ENCODE measurements around the gene CLSTN1. TPM values are rescaled to one million over a fixed set of nuclear protein-coding genes. Genes with fewer than 3 reads are reported as not detected.

Gene CLSTN1
- total and polyA plus RNA-seq, 2 of the 13 experiments (the other 11 are each of a cell fraction or from before 2014, with no cell fraction given): 19.7 to 29.8 TPM

- Histone ChIP-seq H3K9me3 (ENCODE audit: low read length) (no peaks in the 10 kb centered on the region), H3K9ac (ENCODE audit: insufficient read depth, low read depth, low read length) (no peak overlapping the region), H3K36me3 (replicated peaks in 1 of 2; ENCODE audit: control insufficient read depth in 1 of 2, insufficient read depth in 2 of 2, low read length in 2 of 2) (peaks cover 7 to 14% of the 10 kb centered on the region in 2 experiments; a peak in 3 of 5 replicates), H3K27me3 (ENCODE audit: control insufficient read depth in 1 of 2, insufficient read depth in 2 of 2, low read length in 2 of 2) (no peaks in the 10 kb centered on the region; a peak in 1 of 5 replicates), H3K79me2 (ENCODE audit: insufficient read depth, low read length) (no peaks in the 10 kb centered on the region), H4K20me1 (ENCODE audit: insufficient read depth, low read length) (no peaks in the 10 kb centered on the region), H3K4me1 (ENCODE audit: insufficient read depth, low read length) (peaks cover 7% of the 10 kb centered on the region), H3K4me2 (ENCODE audit: low read depth, low read length) (no peak overlapping the region), H2AFZ (ENCODE audit: low read length) (no peak overlapping the region), H3K27ac (ENCODE audit: extremely low read length, insufficient read depth, low read length) (no peak overlapping the region), H3K4me3 (replicated peaks in 1 of 3; ENCODE audit: insufficient read depth in 1 of 3, low read depth in 2 of 3, low read length in 3 of 3) (no peak overlapping the region)
- DNase-seq (ENCODE audit: low spot score): no peak
- ChIA-PET POLR2A (no interaction called here), CTCF (ENCODE audit: low intra/inter-chr PET ratio, low total read pairs) (no interaction called here)
- no peak for FAIRE-seq
- no TSS peak for BruUV-seq (replicated peaks)
- WGBS (ENCODE audit: low lambda C conversion rate): 91% methylated on average over 7 of the region's 9 CpGs
- no peak for ATAC-seq
- intact Hi-C loops (cut with micrococcal nuclease; ENCODE audit: unreplicated experiment): loop anchor here (5.0 kb wide), 1 partner anchor 751 kb away; no protein-coding TSS in a partner anchor
- in situ Hi-C loops (cut with HindIII; ENCODE audit: extremely low pct_ligation_motif_present, low pct_unique_long_range_greater_than_20kb): no loop called here
- no peak for TF ChIP-seq AGO1 (IDR thresholded peaks at IDR 0.05; ENCODE audit: low read depth, low read length, poor library complexity, severe bottlenecking)
- no peak for TF ChIP-seq FOXA1 (IDR thresholded peaks at IDR 0.05)
- TF ChIP-seq FOXA1 (CRISPR knock-in tag; IDR thresholded peaks at IDR 0.05): no peak
- no peak for TF ChIP-seq CERS6 (CRISPR knock-in tag; IDR thresholded peaks at IDR 0.05)
- TF ChIP-seq RBAK (CRISPR knock-in tag; IDR thresholded peaks at IDR 0.05): no peak
- TF ChIP-seq PAWR (CRISPR knock-in tag; IDR thresholded peaks at IDR 0.05; ENCODE audit: borderline replicate concordance): no peak
- no peak for TF ChIP-seq SP4 (CRISPR knock-in tag; IDR thresholded peaks at IDR 0.05)
- TF ChIP-seq ZNF792 (CRISPR knock-in tag; IDR thresholded peaks at IDR 0.05): no peak
Observed at GRCh38 chr1:9845914-9846313, 22.1 kb upstream of the CLSTN1 start.

- no peak for DNase-seq (ENCODE audit: low spot score)
- H3K9me3 ChIP-seq (ENCODE audit: low read length): no peaks in the 10 kb centered on the region
- no peak overlapping the region for H3K4me2 ChIP-seq (ENCODE audit: low read depth, low read length)
- H3K36me3 ChIP-seq (replicated peaks in 1 of 2; ENCODE audit: control insufficient read depth in 1 of 2, insufficient read depth in 2 of 2, low read length in 2 of 2): peaks cover 3 to 6% of the 10 kb centered on the region in 2 experiments; a peak in 3 of 5 replicates
- no peak for FAIRE-seq
- ATAC-seq: no peak
- H3K4me1 ChIP-seq (ENCODE audit: insufficient read depth, low read length): peaks cover 7% of the 10 kb centered on the region
- ChIA-PET CTCF (ENCODE audit: low intra/inter-chr PET ratio, low total read pairs) (no interaction called here), POLR2A (no interaction called here)
- intact Hi-C loops (cut with micrococcal nuclease; ENCODE audit: unreplicated experiment) (loop anchor here (5.0 kb wide), 1 partner anchor 753 kb away; no protein-coding TSS in a partner anchor), in situ Hi-C loops (cut with HindIII; ENCODE audit: extremely low pct_ligation_motif_present, low pct_unique_long_range_greater_than_20kb) (no loop called here)
- no peak overlapping the region for H3K4me3 ChIP-seq (replicated peaks in 1 of 3; ENCODE audit: insufficient read depth in 1 of 3, low read depth in 2 of 3, low read length in 3 of 3)
- no peak overlapping the region for H2AFZ ChIP-seq (ENCODE audit: low read length)
- H3K27ac ChIP-seq (ENCODE audit: extremely low read length, insufficient read depth, low read length): no peak overlapping the region
- no peaks in the 10 kb centered on the region; a peak in 1 of 5 replicates for H3K27me3 ChIP-seq (ENCODE audit: control insufficient read depth in 1 of 2, insufficient read depth in 2 of 2, low read length in 2 of 2)
- H3K79me2 ChIP-seq (ENCODE audit: insufficient read depth, low read length): no peaks in the 10 kb centered on the region
- no peak overlapping the region for H3K9ac ChIP-seq (ENCODE audit: insufficient read depth, low read depth, low read length)
- no peaks in the 10 kb centered on the region for H4K20me1 ChIP-seq (ENCODE audit: insufficient read depth, low read length)
- 86% methylated on average over 2 of the region's 7 CpGs for WGBS (ENCODE audit: low lambda C conversion rate)
- no TSS peak for BruUV-seq (replicated peaks)
- TF ChIP-seq ZNF83 (CRISPR knock-in tag; IDR thresholded peaks at IDR 0.05; ENCODE audit: borderline replicate concordance) (no peak), KDM3A (CRISPR knock-in tag; IDR thresholded peaks at IDR 0.05; ENCODE audit: low read depth) (no peak), NR0B2 (CRISPR knock-in tag; IDR thresholded peaks at IDR 0.05) (no peak), ZNF24 (IDR thresholded peaks at IDR 0.05) (no peak), TFDP1 (CRISPR knock-in tag; IDR thresholded peaks at IDR 0.05; ENCODE audit: borderline replicate concordance) (no peak), ZBTB39 (CRISPR knock-in tag; IDR thresholded peaks at IDR 0.05) (no peak), TFAP4 (IDR thresholded peaks at IDR 0.05; ENCODE audit: borderline replicate concordance, low read depth) (no peak)
Observed at GRCh38 chr1:9844756-9845155, 21.0 kb upstream of the CLSTN1 start.

Measured in HepG2 (cell line).